Neural crest cell (in vitro differentiated cells): ENCODE data around the gene EPC1. TPM values are rescaled to one million over a fixed set of nuclear protein-coding genes. Genes with fewer than 3 reads are reported as not detected.

Experiments used
- DNase-seq: peaks from one replicate; pipeline ENCODE4 v3.0.0; 2021; ENCODE audit warnings: low read depth, mixed read lengths, low spot score
- H3K27ac Mint-ChIP-seq: one replicate; pipeline ENCODE4 v1.8.0; 2021; ENCODE audit warnings: mild to moderate bottlenecking, mixed read lengths; ENCODE audit not compliant: unreplicated experiment
- H3K27me3 Mint-ChIP-seq: 2 replicates; pipeline ENCODE4 v1.8.0; 2021; ENCODE audit warnings: low read depth, mild to moderate bottlenecking, mixed read lengths
- H3K36me3 Mint-ChIP-seq: 2 replicates; pipeline ENCODE4 v1.8.0; 2021; ENCODE audit warnings: low read depth, mild to moderate bottlenecking, mixed read lengths
- H3K4me1 Mint-ChIP-seq: 2 replicates; pipeline ENCODE4 v1.8.0; 2021; ENCODE audit warnings: mixed read lengths
- H3K4me3 Mint-ChIP-seq: one replicate; pipeline ENCODE4 v1.8.0; 2021; ENCODE audit warnings: mild to moderate bottlenecking, mixed read lengths
- H3K9me3 Mint-ChIP-seq: 2 replicates; pipeline ENCODE4 v1.8.0; 2021; ENCODE audit warnings: mixed read lengths
- total RNA-seq: library from RNA; stranded (reverse); gene quantifications from 2 replicates; pipeline ENCODE4 v1.2.1, GENCODE V29; 2021
- TF ChIP-seq, protein P1 (sequence below): fragments of 200-600 bp; sonication (generic); conservative IDR thresholded peaks from 2 replicates; pipeline ENCODE4 v1.5.0; 2021; ENCODE audit warnings: antibody characterized with exemption, mild to moderate bottlenecking

The EPC1 gene
- total RNA-seq, 1 donor from 2014 or later = 44.4 TPM

- Mint-ChIP-seq H3K27ac (no peak overlapping the region), H3K4me3 (peak overlapping the region; percentile 54)
Measured at GRCh38 chr10:32374605-32375004, 27.6 kb upstream of the EPC1 start.

DNA sequence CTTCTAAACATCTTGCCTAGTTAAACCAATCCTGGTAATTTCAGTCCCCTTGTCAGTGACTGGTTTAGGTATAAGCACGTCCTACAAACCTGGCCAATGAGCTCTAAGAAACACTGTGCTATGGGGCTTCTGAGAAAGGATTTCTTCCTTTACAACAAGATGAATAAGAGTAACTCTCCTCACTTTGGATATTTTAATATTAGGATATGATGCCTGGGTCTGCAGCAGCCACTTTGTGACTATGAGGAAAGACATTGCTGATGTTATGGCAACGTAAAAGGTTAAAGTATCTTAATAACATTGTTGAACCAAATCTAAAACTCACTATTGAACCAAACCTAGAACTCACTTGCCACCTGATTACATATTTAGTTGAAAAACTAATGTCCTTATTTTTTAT lies 26.5 kb upstream of the EPC1 start:
- DNase-seq = no peak
- Mint-ChIP-seq H3K9me3 (peaks cover 4% of the 10 kb centered on the region), H3K27me3 (no peaks in the 10 kb centered on the region), H3K27ac (no peak overlapping the region), H3K36me3 (peaks cover 4% of the 10 kb centered on the region), H3K4me3 (no peak overlapping the region), H3K4me1 (peaks cover 4% of the 10 kb centered on the region)
- TF ChIP-seq, protein P1, sequence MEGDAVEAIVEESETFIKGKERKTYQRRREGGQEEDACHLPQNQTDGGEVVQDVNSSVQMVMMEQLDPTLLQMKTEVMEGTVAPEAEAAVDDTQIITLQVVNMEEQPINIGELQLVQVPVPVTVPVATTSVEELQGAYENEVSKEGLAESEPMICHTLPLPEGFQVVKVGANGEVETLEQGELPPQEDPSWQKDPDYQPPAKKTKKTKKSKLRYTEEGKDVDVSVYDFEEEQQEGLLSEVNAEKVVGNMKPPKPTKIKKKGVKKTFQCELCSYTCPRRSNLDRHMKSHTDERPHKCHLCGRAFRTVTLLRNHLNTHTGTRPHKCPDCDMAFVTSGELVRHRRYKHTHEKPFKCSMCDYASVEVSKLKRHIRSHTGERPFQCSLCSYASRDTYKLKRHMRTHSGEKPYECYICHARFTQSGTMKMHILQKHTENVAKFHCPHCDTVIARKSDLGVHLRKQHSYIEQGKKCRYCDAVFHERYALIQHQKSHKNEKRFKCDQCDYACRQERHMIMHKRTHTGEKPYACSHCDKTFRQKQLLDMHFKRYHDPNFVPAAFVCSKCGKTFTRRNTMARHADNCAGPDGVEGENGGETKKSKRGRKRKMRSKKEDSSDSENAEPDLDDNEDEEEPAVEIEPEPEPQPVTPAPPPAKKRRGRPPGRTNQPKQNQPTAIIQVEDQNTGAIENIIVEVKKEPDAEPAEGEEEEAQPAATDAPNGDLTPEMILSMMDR = no peak

More at GRCh38 chr10:32374605-32375004, 27.6 kb upstream of the EPC1 start:
- Mint-ChIP-seq H3K27me3 (no peaks in the 10 kb centered on the region), H3K9me3 (peaks cover 4% of the 10 kb centered on the region), H3K36me3 (peaks cover 4% of the 10 kb centered on the region), H3K4me1 (peaks cover 4% of the 10 kb centered on the region)
- DNase-seq = no peak
- TF ChIP-seq, protein P1 = no peak

DNA sequence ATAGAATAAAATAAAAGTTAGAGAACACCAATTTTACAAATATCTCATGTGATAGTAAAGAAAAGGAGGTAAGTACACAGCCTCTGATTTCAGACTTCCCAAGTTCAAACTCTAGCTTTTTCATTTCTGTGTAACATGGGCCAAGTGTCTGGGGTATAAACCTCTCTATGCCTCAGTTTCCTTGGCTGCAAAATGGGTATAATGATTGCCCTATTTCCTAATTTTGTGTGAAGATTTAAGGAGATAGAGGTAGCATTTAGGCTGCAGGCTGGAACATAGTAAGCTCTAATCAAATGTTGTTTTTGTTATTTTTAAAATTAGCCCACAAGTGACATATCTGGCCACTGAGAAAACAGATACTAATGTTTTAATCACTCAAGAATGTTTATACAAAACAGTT lies 26.1 kb upstream of the EPC1 start:
- TF ChIP-seq, protein P1 = no peak
- Mint-ChIP-seq H3K9me3 (peaks cover 4% of the 10 kb centered on the region), H3K27me3 (no peaks in the 10 kb centered on the region), H3K36me3 (peaks cover 4% of the 10 kb centered on the region), H3K27ac (no peak overlapping the region), H3K4me1 (peaks cover 4% of the 10 kb centered on the region), H3K4me3 (no peak overlapping the region)
- no peak for DNase-seq

GRCh38 chr10:32372000-32372875 lies 25.3 kb upstream of the EPC1 start:
- DNase-seq = no peak
- Mint-ChIP-seq H3K4me1 (peaks cover 9% of the 10 kb centered on the region), H3K27me3 (no peaks in the 10 kb centered on the region), H3K9me3 (peaks cover 4% of the 10 kb centered on the region), H3K36me3 (peaks cover 4% of the 10 kb centered on the region), H3K4me3 (peak overlapping the region; percentile 13), H3K27ac (no peak overlapping the region)
- TF ChIP-seq, protein P1 = no peak

- Mint-ChIP-seq H3K27me3 (no peaks in the 10 kb centered on the region), H3K9me3 (peaks cover 4% of the 10 kb centered on the region), H3K4me1 (peaks cover 9% of the 10 kb centered on the region), H3K36me3 (peaks cover 4% of the 10 kb centered on the region), H3K27ac (no peak overlapping the region), H3K4me3 (no peak overlapping the region)
- DNase-seq = no peak
- TF ChIP-seq, protein P1 = no peak
Measured at GRCh38 chr10:32371101-32371500, 24.1 kb upstream of the EPC1 start.
